Stomach (tissue), 4 donors: Measurements from ENCODE around the gene GRIA2.

Experiments used
- CTCF ChIP-seq, 7 experiments: fragments of 450-650 bp in 4 of 7; fragments of 200-600 bp in 3 of 7; sonication (generic) in 3 of 7; IDR thresholded peaks; one replicate each; pipeline ENCODE4 v1.5.1; 2016 to 2019; ENCODE audit warnings: antibody characterized with exemption in 7 of 7, control low read depth in 2 of 7, mild to moderate bottlenecking in 1 of 7
- EP300 ChIP-seq: sonication (generic); formaldehyde crosslinking; IDR thresholded peaks from one replicate; pipeline ENCODE4 v1.6.1; 2017; ENCODE audit warnings: antibody characterized with exemption
- POLR2A ChIP-seq, 4 donors: fragments of 450-650 bp; IDR thresholded peaks; one replicate each; pipeline ENCODE4 v1.6.1; 2016; ENCODE audit warnings: antibody characterized with exemption in 4 of 4, control low read depth in 2 of 4, mild to moderate bottlenecking in 1 of 4, moderate library complexity in 1 of 4
- POLR2AphosphoS5 ChIP-seq, 3 donors: sonication (generic); formaldehyde crosslinking; IDR thresholded peaks; one replicate each; pipeline ENCODE4 v1.6.1; 2016; ENCODE audit warnings: antibody characterized with exemption in 3 of 3

DNA sequence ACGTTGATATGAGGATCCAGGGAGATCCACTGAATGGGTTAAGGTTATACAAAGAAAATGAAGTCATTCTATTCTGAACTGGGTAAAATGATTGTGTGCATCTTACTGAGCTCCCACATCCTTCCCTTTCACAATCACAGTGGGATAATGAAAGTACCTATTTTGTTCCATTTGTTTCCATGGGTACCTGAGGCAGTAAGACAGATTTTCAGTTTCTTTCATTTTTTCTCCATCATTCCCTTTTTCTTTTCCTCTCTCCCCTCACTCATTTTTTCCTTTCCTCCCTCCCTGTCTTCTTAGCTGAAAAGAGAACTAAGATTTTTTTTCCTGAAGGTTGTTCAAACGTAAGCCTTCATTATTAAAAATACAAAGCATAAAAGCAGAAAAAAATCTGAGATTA, 4.6 kb downstream of the GRIA2 start:
- TF ChIP-seq CTCF (IDR thresholded peaks at IDR 0.05), result no peak
- no peak for TF ChIP-seq POLR2AphosphoS5 (IDR thresholded peaks at IDR 0.05)
- TF ChIP-seq POLR2A (IDR thresholded peaks at IDR 0.05), result no peak
- TF ChIP-seq EP300, result no peak
